Muscle layer of duodenum (tissue), 2 donors: ENCODE results near the gene LMAN1L.
"Not testable (repeated sequence)": the region's sequence is repeated elsewhere in the genome, so short reads cannot be mapped to it uniquely, and the experiment has no call there.

Experiments
- H3K27ac ChIP-seq: one replicate; pipeline ENCODE4 v1.7.0; 2013; ENCODE audit warnings: mild to moderate bottlenecking, low read length
- H3K27me3 ChIP-seq: one replicate; pipeline ENCODE4 v1.7.0; 2013; ENCODE audit warnings: low read depth, mild to moderate bottlenecking, control low read depth, low read length
- H3K36me3 ChIP-seq, 2 donors: one replicate each; pipeline ENCODE4 v1.7.0; 2013; ENCODE audit warnings: low read length in 2 of 2, control low read depth in 1 of 2, mild to moderate bottlenecking in 1 of 2; ENCODE audit not compliant: insufficient read depth in 2 of 2, control insufficient read depth in 1 of 2
- H3K4me1 ChIP-seq, 2 donors: one replicate each; pipeline ENCODE4 v1.7.0; 2013; ENCODE audit warnings: low read length in 2 of 2, mild to moderate bottlenecking in 2 of 2, control low read depth in 1 of 2, moderate library complexity in 1 of 2; ENCODE audit not compliant: insufficient read depth in 2 of 2, control insufficient read depth in 1 of 2
- H3K4me3 ChIP-seq, 2 donors: one replicate each; pipeline ENCODE4 v1.7.0; 2013; ENCODE audit warnings: low read length in 2 of 2, low read depth in 1 of 2, mild to moderate bottlenecking in 1 of 2
- H3K9me3 ChIP-seq, 2 donors: one replicate each; pipeline ENCODE4 v1.7.0; 2013; ENCODE audit warnings: low read length in 2 of 2, control low read depth in 1 of 2, mild to moderate bottlenecking in 1 of 2; ENCODE audit not compliant: control insufficient read depth in 1 of 2
- donor health status: healthy.

Gene LMAN1L

GRCh38 chr15:74783808-74784175 is 28.8 kb upstream of the LMAN1L start:
- no peaks in the 10 kb centered on the region for H3K9me3 ChIP-seq
- peak overlapping the region; percentile 81 for H3K27ac ChIP-seq
- H3K27me3 ChIP-seq, result no peaks in the 10 kb centered on the region
- no peaks in the 10 kb centered on the region for H3K36me3 ChIP-seq
- H3K4me1 ChIP-seq, result peaks cover 41 to 70% of the 10 kb centered on the region in 2 donors
- H3K4me3 ChIP-seq, result peak overlapping the region; percentile 92 to 96

- peak overlapping the region; percentile 67 for H3K27ac ChIP-seq
- H3K4me1 ChIP-seq, result peaks cover 47 to 78% of the 10 kb centered on the region in 2 donors
- H3K4me3 ChIP-seq, result peak overlapping the region in 1 of 2 donors; percentile 31
- H3K9me3 ChIP-seq, result no peaks in the 10 kb centered on the region
- no peaks in the 10 kb centered on the region for H3K36me3 ChIP-seq
- H3K27me3 ChIP-seq, result no peaks in the 10 kb centered on the region
Measured at GRCh38 chr15:74784426-74785193, 28.0 kb upstream of the LMAN1L start.

- Histone ChIP-seq H3K27ac (peak overlapping the region; percentile 67), H3K9me3 (no peaks in the 10 kb centered on the region), H3K4me1 (peaks cover 55 to 86% of the 10 kb centered on the region in 2 donors), H3K36me3 (no peaks in the 10 kb centered on the region), H3K27me3 (no peaks in the 10 kb centered on the region), H3K4me3 (peak overlapping the region in 1 of 2 donors; percentile 31)
Measured at GRCh38 chr15:74785194-74786032, 27.2 kb upstream of the LMAN1L start.

- H3K4me3 ChIP-seq, H3K9me3 ChIP-seq, H3K36me3 ChIP-seq, H3K27me3 ChIP-seq: not testable (repeated sequence)
- peaks cover 59 to 87% of the 10 kb centered on the region in 2 donors for H3K4me1 ChIP-seq
- H3K27ac ChIP-seq, result peak overlapping the region; percentile 61
Measured at GRCh38 chr15:74786081-74786480, 26.6 kb upstream of the LMAN1L start.

GRCh38 chr15:74786551-74787165 is 26.0 kb upstream of the LMAN1L start:
- Histone ChIP-seq H3K4me1 (peaks cover 59 to 86% of the 10 kb centered on the region in 2 donors), H3K27me3 (no peaks in the 10 kb centered on the region), H3K4me3 (no peak overlapping the region), H3K9me3 (no peaks in the 10 kb centered on the region), H3K36me3 (no peaks in the 10 kb centered on the region), H3K27ac (peak overlapping the region; percentile 61)

GRCh38 chr15:74787251-74788041 is 25.2 kb upstream of the LMAN1L start:
- no peaks in the 10 kb centered on the region for H3K36me3 ChIP-seq
- no peaks in the 10 kb centered on the region for H3K27me3 ChIP-seq
- peak overlapping the region; percentile 9 to 34 for H3K4me3 ChIP-seq

GRCh38 chr15:74788042-74788682 is 24.5 kb upstream of the LMAN1L start:
- peak overlapping the region; percentile 9 to 34 for H3K4me3 ChIP-seq

More at GRCh38 chr15:74787251-74788041, 25.2 kb upstream of the LMAN1L start:
- H3K4me1 ChIP-seq, result peaks cover 63 to 92% of the 10 kb centered on the region in 2 donors
- H3K27ac ChIP-seq, result peak overlapping the region; percentile 73
- no peaks in the 10 kb centered on the region for H3K9me3 ChIP-seq

GRCh38 chr15:74788683-74789151 is 23.9 kb upstream of the LMAN1L start:
- H3K4me3 ChIP-seq, result peak overlapping the region; percentile 9 to 32
- peaks cover 63 to 94% of the 10 kb centered on the region in 2 donors for H3K4me1 ChIP-seq

More at GRCh38 chr15:74788042-74788682, 24.5 kb upstream of the LMAN1L start:
- Histone ChIP-seq H3K36me3 (no peaks in the 10 kb centered on the region), H3K27me3 (no peaks in the 10 kb centered on the region), H3K27ac (peak overlapping the region; percentile 73), H3K4me1 (peaks cover 63 to 95% of the 10 kb centered on the region in 2 donors), H3K9me3 (no peaks in the 10 kb centered on the region)

GRCh38 chr15:74789171-74789631 is 23.4 kb upstream of the LMAN1L start:
- H3K27ac ChIP-seq, result peak overlapping the region; percentile 83
- no peaks in the 10 kb centered on the region for H3K9me3 ChIP-seq
- H3K4me1 ChIP-seq, result peaks cover 63 to 89% of the 10 kb centered on the region in 2 donors
- H3K36me3 ChIP-seq, result no peaks in the 10 kb centered on the region
- no peaks in the 10 kb centered on the region for H3K27me3 ChIP-seq
- peak overlapping the region in 1 of 2 donors; percentile 32 for H3K4me3 ChIP-seq

More at GRCh38 chr15:74788683-74789151, 23.9 kb upstream of the LMAN1L start:
- Histone ChIP-seq H3K27me3 (no peaks in the 10 kb centered on the region), H3K9me3 (no peaks in the 10 kb centered on the region), H3K36me3 (no peaks in the 10 kb centered on the region), H3K27ac (peak overlapping the region; percentile 73)

- Histone ChIP-seq H3K36me3 (no peaks in the 10 kb centered on the region), H3K9me3 (no peaks in the 10 kb centered on the region), H3K4me3 (peak overlapping the region; percentile 32 to 37), H3K4me1 (peaks cover 59 to 84% of the 10 kb centered on the region in 2 donors), H3K27ac (peak overlapping the region; percentile 83), H3K27me3 (no peaks in the 10 kb centered on the region)
Measured at GRCh38 chr15:74789741-74790079, 22.9 kb upstream of the LMAN1L start.
